Measurements from ENCODE around the gene OPN3. TPM values are rescaled to one million over a fixed set of nuclear protein-coding genes. Genes with fewer than 3 reads are reported as not detected.

OPN3 gene
- total and polyA plus RNA-seq, 4 donors: 10.2 to 18.5 (median 15.1) TPM

DNA sequence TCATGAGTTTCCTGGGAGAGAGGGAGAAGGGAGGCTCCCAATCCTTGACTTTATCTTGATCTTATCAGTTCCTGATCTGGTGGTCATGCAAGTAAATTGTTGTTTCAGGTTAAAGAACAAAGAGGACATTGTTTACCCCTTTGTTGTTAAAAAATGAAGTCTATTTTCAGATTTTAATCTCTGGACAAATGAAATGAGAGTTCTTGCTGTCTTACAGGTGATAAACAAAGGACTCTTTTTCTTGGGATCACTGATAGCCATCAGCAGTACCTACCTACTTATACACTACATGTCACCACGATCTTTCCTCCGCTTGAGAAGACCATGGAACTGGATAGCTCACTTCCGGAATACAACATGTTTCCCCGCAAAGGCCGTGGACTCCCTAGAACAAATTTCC lies 48.4 kb downstream of the OPN3 start:
- no peak overlapping the region for H3K4me3 ChIP-seq
- no peaks in the 10 kb centered on the region for H3K9me3 ChIP-seq (ENCODE audit: control insufficient read depth in 4 of 4, insufficient read depth in 3 of 4, low read length in 3 of 4)
- no peak for DNase-seq
- H3K4me1 ChIP-seq (ENCODE audit: control insufficient read depth in 5 of 5, insufficient read depth in 5 of 5, low read length in 5 of 5): no peaks in the 10 kb centered on the region
- no peak overlapping the region for H3K27ac ChIP-seq (ENCODE audit: low read depth in 1 of 2, low read length in 1 of 2)
- H3K36me3 ChIP-seq (ENCODE audit: control insufficient read depth in 4 of 4, insufficient read depth in 4 of 4, low read length in 4 of 4): peaks cover 0 to 7% (median under 1%) of the 10 kb centered on the region in 4 donors
- H3K9ac ChIP-seq (ENCODE audit: insufficient read depth in 1 of 2, low read length in 2 of 2): no peak overlapping the region
- WGBS, 2 donors: 82 to 95% methylated on average over 5 of the region's 5 CpGs
- ATAC-seq (ENCODE audit: insufficient read depth, low FRiP score): no peak
- H3K27me3 ChIP-seq (ENCODE audit: control insufficient read depth in 3 of 3, insufficient read depth in 3 of 3, low read length in 2 of 3): no peaks in the 10 kb centered on the region
- TF ChIP-seq, protein P1, sequence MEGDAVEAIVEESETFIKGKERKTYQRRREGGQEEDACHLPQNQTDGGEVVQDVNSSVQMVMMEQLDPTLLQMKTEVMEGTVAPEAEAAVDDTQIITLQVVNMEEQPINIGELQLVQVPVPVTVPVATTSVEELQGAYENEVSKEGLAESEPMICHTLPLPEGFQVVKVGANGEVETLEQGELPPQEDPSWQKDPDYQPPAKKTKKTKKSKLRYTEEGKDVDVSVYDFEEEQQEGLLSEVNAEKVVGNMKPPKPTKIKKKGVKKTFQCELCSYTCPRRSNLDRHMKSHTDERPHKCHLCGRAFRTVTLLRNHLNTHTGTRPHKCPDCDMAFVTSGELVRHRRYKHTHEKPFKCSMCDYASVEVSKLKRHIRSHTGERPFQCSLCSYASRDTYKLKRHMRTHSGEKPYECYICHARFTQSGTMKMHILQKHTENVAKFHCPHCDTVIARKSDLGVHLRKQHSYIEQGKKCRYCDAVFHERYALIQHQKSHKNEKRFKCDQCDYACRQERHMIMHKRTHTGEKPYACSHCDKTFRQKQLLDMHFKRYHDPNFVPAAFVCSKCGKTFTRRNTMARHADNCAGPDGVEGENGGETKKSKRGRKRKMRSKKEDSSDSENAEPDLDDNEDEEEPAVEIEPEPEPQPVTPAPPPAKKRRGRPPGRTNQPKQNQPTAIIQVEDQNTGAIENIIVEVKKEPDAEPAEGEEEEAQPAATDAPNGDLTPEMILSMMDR (IDR thresholded peaks at IDR 0.05; ENCODE audit: control extremely low read depth, extremely low read depth): no peak

DNA sequence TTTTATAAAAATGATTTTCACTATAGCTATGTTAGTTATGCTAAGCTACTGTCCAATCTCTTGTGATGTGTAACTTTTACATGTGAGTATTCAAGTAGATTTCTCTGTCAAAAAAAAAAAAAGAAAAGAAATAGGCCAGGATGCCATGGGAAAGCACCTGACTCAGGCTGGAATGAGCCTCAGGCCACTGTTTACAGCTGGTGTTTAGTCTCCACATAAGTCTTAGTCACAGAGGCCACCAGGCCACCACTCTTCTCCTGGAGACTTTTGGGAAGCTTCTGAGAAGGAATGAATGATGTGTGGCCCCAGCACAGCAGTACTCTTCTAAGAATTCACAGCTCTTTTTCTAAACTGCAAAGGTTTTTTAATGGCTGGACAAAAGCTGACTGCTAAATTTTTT lies 48.9 kb downstream of the OPN3 start:
- Histone ChIP-seq H3K4me3 (no peak overlapping the region), H3K4me1 (ENCODE audit: control insufficient read depth in 5 of 5, insufficient read depth in 5 of 5, low read length in 5 of 5) (no peaks in the 10 kb centered on the region), H3K27ac (ENCODE audit: low read depth in 1 of 2, low read length in 1 of 2) (no peak overlapping the region), H3K27me3 (ENCODE audit: control insufficient read depth in 3 of 3, insufficient read depth in 3 of 3, low read length in 2 of 3) (no peaks in the 10 kb centered on the region), H3K36me3 (ENCODE audit: control insufficient read depth in 4 of 4, insufficient read depth in 4 of 4, low read length in 4 of 4) (peaks cover 0 to 7% (median under 1%) of the 10 kb centered on the region in 4 donors), H3K9me3 (ENCODE audit: control insufficient read depth in 4 of 4, insufficient read depth in 3 of 4, low read length in 3 of 4) (no peaks in the 10 kb centered on the region), H3K9ac (ENCODE audit: insufficient read depth in 1 of 2, low read length in 2 of 2) (no peak overlapping the region)
- TF ChIP-seq, protein P1 (IDR thresholded peaks at IDR 0.05; ENCODE audit: control extremely low read depth, extremely low read depth): no peak
- DNase-seq: no peak
- ATAC-seq (ENCODE audit: insufficient read depth, low FRiP score): no peak

DNA sequence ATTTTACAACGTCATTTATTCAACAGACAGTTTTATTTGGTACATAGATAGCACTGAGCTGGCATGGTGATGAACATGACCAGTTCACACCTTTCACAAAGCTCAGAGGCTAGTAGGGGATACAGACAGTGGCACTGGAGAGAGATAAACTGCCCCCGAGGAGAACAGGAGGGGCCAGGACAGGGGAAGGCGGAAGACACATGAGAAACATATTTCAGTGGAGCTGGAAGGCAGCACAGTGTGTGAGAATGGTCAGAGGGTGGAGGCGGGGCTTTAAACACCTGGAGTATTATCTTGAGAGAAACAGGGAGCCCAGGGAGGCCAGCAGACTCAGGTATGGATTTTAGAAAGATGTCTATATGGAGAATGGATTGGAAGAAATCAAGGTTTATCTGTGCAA lies 49.5 kb downstream of the OPN3 start:
- Histone ChIP-seq H3K9me3 (ENCODE audit: control insufficient read depth in 4 of 4, insufficient read depth in 3 of 4, low read length in 3 of 4) (no peaks in the 10 kb centered on the region), H3K4me3 (no peak overlapping the region), H3K9ac (ENCODE audit: insufficient read depth in 1 of 2, low read length in 2 of 2) (no peak overlapping the region), H3K27me3 (ENCODE audit: control insufficient read depth in 3 of 3, insufficient read depth in 3 of 3, low read length in 2 of 3) (no peaks in the 10 kb centered on the region), H3K27ac (ENCODE audit: low read depth in 1 of 2, low read length in 1 of 2) (no peak overlapping the region), H3K36me3 (ENCODE audit: control insufficient read depth in 4 of 4, insufficient read depth in 4 of 4, low read length in 4 of 4) (peaks cover 0 to 7% (median under 1%) of the 10 kb centered on the region in 4 donors), H3K4me1 (ENCODE audit: control insufficient read depth in 5 of 5, insufficient read depth in 5 of 5, low read length in 5 of 5) (no peaks in the 10 kb centered on the region)
- DNase-seq: no peak
- TF ChIP-seq, protein P1 (IDR thresholded peaks at IDR 0.05; ENCODE audit: control extremely low read depth, extremely low read depth): no peak
- ATAC-seq (ENCODE audit: insufficient read depth, low FRiP score): no peak
- 74 to 84% methylated on average over 4 of the region's 4 CpGs for WGBS, 2 donors

- Histone ChIP-seq H3K9me3 (ENCODE audit: control insufficient read depth in 4 of 4, insufficient read depth in 3 of 4, low read length in 3 of 4) (no peaks in the 10 kb centered on the region), H3K9ac (ENCODE audit: insufficient read depth in 1 of 2, low read length in 2 of 2) (no peak overlapping the region), H3K27ac (ENCODE audit: low read depth in 1 of 2, low read length in 1 of 2) (no peak overlapping the region), H3K4me1 (ENCODE audit: control insufficient read depth in 5 of 5, insufficient read depth in 5 of 5, low read length in 5 of 5) (no peaks in the 10 kb centered on the region), H3K27me3 (ENCODE audit: control insufficient read depth in 3 of 3, insufficient read depth in 3 of 3, low read length in 2 of 3) (no peaks in the 10 kb centered on the region), H3K36me3 (ENCODE audit: control insufficient read depth in 4 of 4, insufficient read depth in 4 of 4, low read length in 4 of 4) (peaks cover 0 to 6% (median under 1%) of the 10 kb centered on the region in 4 donors), H3K4me3 (no peak overlapping the region)
- 60 to 76% methylated on average over 7 of the region's 7 CpGs for WGBS, 2 donors
- ATAC-seq (ENCODE audit: insufficient read depth, low FRiP score) (no peak), DNase-seq (no peak)
- TF ChIP-seq, protein P1 (IDR thresholded peaks at IDR 0.05; ENCODE audit: control extremely low read depth, extremely low read depth): no peak
Measured at GRCh38 chr1:241589521-241589920, 50.6 kb downstream of the OPN3 start.

Data from lung (tissue), 12 donors.